ENCODE results near the gene ZSWIM6. TPM values are rescaled to one million over a fixed set of nuclear protein-coding genes. Genes with fewer than 3 reads are reported as not detected.
"Not testable (repeated sequence)": the region's sequence is repeated elsewhere in the genome, so short reads cannot be mapped to it uniquely, and the experiment has no call there.

Gene ZSWIM6
- total RNA-seq, 1 experiment from 2014 or later: 13.2 TPM

DNA sequence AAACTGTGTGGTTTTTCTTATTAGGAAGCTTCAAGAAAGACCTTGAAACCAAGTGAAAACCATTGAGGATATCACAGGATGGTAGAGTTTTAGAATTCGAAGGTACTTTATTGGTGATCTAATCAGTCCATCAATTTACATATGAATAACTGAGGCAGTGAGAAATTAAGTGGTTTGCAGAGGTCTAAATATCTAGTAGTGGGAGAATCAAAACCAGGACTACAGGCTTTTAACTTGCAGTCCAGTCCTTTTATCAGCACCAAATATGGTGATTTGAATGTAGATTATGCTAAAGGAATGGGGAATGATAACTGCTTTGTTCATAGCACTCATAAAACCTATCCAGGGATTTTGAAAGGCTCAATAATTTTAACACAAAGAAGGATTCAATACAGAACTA is 85.8 kb downstream of the ZSWIM6 start:
- Mint-ChIP-seq H3K27ac (ENCODE audit: unreplicated experiment) (no peak overlapping the region), H3K9me3 (ENCODE audit: low read depth, unreplicated experiment) (peaks cover 2% of the 10 kb centered on the region), H3K4me1 (ENCODE audit: low read depth, unreplicated experiment) (peaks cover 34% of the 10 kb centered on the region), H3K4me3 (ENCODE audit: low read depth, unreplicated experiment) (no peak overlapping the region), H3K27me3 (ENCODE audit: unreplicated experiment) (no peaks in the 10 kb centered on the region), H3K36me3 (ENCODE audit: insufficient read depth, unreplicated experiment) (peaks cover under 1% of the 10 kb centered on the region)
- DNase-seq: no peak
- CTCF ChIA-PET: no interaction called here
- intact Hi-C loops (cut with micrococcal nuclease; ENCODE audit: unreplicated experiment): no loop called here
- TF ChIP-seq, protein P1, sequence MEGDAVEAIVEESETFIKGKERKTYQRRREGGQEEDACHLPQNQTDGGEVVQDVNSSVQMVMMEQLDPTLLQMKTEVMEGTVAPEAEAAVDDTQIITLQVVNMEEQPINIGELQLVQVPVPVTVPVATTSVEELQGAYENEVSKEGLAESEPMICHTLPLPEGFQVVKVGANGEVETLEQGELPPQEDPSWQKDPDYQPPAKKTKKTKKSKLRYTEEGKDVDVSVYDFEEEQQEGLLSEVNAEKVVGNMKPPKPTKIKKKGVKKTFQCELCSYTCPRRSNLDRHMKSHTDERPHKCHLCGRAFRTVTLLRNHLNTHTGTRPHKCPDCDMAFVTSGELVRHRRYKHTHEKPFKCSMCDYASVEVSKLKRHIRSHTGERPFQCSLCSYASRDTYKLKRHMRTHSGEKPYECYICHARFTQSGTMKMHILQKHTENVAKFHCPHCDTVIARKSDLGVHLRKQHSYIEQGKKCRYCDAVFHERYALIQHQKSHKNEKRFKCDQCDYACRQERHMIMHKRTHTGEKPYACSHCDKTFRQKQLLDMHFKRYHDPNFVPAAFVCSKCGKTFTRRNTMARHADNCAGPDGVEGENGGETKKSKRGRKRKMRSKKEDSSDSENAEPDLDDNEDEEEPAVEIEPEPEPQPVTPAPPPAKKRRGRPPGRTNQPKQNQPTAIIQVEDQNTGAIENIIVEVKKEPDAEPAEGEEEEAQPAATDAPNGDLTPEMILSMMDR (IDR thresholded peaks at IDR 0.05; ENCODE audit: unreplicated experiment): no peak
- no TSS peak for BruUV-seq (replicated peaks)

DNA sequence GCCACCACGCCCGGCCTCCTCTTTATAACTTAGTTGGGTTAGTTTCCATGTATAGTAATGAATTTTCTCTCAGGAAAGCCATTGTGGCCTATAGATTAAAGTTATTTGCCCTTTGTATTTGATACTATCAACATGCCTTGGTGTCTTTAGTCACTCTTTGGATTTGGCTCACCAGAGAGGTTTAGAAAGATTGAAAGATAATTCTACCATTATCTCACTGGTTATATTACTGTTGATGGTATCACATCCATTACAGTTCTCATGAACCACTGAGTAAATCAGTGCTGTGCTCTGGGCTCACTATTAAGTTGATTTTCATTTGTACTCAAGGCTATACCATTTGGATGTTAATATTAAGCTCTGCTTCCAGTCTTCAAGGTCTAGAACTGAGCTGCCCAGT is 87.0 kb downstream of the ZSWIM6 start:
- TF ChIP-seq, protein P1 (IDR thresholded peaks at IDR 0.05; ENCODE audit: unreplicated experiment): no peak
- no TSS peak for BruUV-seq (replicated peaks)
- H3K36me3 Mint-ChIP-seq (ENCODE audit: insufficient read depth, unreplicated experiment): peaks cover 4% of the 10 kb centered on the region
- H3K27me3 Mint-ChIP-seq (ENCODE audit: unreplicated experiment): no peaks in the 10 kb centered on the region
- intact Hi-C loops (cut with micrococcal nuclease; ENCODE audit: unreplicated experiment): no loop called here
- H3K4me1 Mint-ChIP-seq (ENCODE audit: low read depth, unreplicated experiment): peaks cover 41% of the 10 kb centered on the region
- H3K4me3 Mint-ChIP-seq (ENCODE audit: low read depth, unreplicated experiment): no peak overlapping the region
- H3K9me3 Mint-ChIP-seq (ENCODE audit: low read depth, unreplicated experiment): peaks cover 2% of the 10 kb centered on the region
- H3K27ac Mint-ChIP-seq (ENCODE audit: unreplicated experiment): no peak overlapping the region
- no peak for DNase-seq
- CTCF ChIA-PET: no interaction called here

DNA sequence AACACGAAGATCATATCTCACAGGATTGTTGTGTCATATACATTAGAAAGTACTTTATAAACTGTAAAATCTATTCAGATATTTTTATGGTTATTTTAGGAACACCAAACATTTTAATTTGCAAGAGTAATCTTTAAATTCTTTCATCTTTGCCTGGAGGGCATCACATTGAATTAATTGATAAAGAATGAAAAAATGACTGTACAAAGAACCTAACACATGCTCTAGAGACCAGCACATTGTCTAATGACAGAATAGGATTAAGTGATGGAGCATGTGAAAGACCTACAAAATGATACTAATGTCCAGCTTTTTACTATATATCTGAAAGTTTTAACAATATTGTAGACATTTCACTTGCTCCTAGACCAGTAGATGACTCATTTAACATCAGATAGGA is 88.0 kb downstream of the ZSWIM6 start:
- TF ChIP-seq, protein P1 (IDR thresholded peaks at IDR 0.05; ENCODE audit: unreplicated experiment): no peak
- CTCF ChIA-PET: no interaction called here
- no peak for DNase-seq
- Mint-ChIP-seq H3K4me3 (ENCODE audit: low read depth, unreplicated experiment) (no peak overlapping the region), H3K4me1 (ENCODE audit: low read depth, unreplicated experiment) (peaks cover 34% of the 10 kb centered on the region), H3K36me3 (ENCODE audit: insufficient read depth, unreplicated experiment) (peaks cover 4% of the 10 kb centered on the region), H3K27ac (ENCODE audit: unreplicated experiment) (no peak overlapping the region), H3K9me3 (ENCODE audit: low read depth, unreplicated experiment) (peaks cover 2% of the 10 kb centered on the region), H3K27me3 (ENCODE audit: unreplicated experiment) (no peaks in the 10 kb centered on the region)
- intact Hi-C loops (cut with micrococcal nuclease; ENCODE audit: unreplicated experiment): no loop called here
- BruUV-seq (replicated peaks): no TSS peak

DNA sequence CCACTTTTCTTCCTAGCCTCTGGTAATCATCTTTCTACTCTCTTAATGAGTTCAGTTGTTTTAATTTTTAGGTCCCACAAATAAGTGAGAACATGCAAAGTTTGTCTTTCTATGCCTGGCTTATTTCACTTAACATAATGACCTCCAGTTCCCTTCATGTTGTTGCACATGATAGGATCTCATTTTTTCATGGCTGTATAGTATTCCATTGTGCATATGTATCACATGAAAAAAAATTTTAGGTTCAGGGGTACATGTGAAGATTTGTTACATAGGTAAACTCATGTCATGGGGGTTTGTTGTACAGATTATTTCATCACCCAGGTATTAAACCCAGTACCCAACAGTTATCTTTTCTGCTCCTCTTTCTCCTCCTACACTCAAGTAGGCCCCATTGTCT is 89.2 kb downstream of the ZSWIM6 start:
- CTCF ChIA-PET; intact Hi-C loops (cut with micrococcal nuclease; ENCODE audit: unreplicated experiment); H3K4me3 Mint-ChIP-seq (ENCODE audit: low read depth, unreplicated experiment); H3K9me3 Mint-ChIP-seq (ENCODE audit: low read depth, unreplicated experiment); H3K36me3 Mint-ChIP-seq (ENCODE audit: insufficient read depth, unreplicated experiment); DNase-seq; H3K27me3 Mint-ChIP-seq (ENCODE audit: unreplicated experiment); H3K27ac Mint-ChIP-seq (ENCODE audit: unreplicated experiment); BruUV-seq (replicated peaks): not testable (repeated sequence)
- H3K4me1 Mint-ChIP-seq (ENCODE audit: low read depth, unreplicated experiment): peaks cover 30% of the 10 kb centered on the region

DNA sequence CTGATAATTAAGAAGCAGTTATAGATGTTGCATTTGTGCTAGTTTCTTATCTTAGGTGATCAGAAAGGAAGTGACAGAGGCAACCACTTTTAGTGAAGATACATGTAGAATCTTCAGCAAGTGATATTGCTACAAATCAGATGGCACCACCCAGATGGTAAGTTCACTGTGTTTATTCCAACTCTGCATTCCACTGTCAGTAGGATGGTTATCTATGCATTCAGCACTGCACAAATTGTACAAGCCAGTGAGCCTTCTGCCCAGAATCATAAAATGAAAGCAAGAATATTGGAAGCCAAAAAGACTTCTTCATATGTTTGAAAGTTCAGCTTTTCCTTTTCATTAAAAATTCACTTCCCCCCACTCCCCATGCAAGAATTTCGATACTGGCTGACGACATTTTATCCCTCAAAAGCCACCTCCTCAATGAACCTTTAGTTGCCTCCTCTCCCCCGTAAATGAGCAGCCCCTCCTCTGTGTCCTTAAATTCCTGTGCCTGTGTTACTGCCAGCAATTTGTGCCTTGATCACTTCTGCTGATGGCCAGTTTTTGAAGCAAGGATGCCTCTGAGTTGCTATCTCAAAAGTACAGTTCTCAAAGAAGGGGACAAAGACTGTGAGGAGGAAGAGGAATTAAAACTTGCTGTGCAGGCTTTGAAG is 91.6 kb downstream of the ZSWIM6 start:
- intact Hi-C loops (cut with micrococcal nuclease; ENCODE audit: unreplicated experiment): no loop called here
- no peak overlapping the region for H3K27ac Mint-ChIP-seq (ENCODE audit: unreplicated experiment)
- H3K27me3 Mint-ChIP-seq (ENCODE audit: unreplicated experiment): no peaks in the 10 kb centered on the region
- no TSS peak for BruUV-seq (replicated peaks)
- CTCF ChIA-PET: no interaction called here
- no peak for DNase-seq
- TF ChIP-seq, protein P1 (IDR thresholded peaks at IDR 0.05; ENCODE audit: unreplicated experiment): no peak
- peaks cover 4% of the 10 kb centered on the region for H3K36me3 Mint-ChIP-seq (ENCODE audit: insufficient read depth, unreplicated experiment)
- peaks cover 2% of the 10 kb centered on the region for H3K9me3 Mint-ChIP-seq (ENCODE audit: low read depth, unreplicated experiment)
- H3K4me3 Mint-ChIP-seq (ENCODE audit: low read depth, unreplicated experiment): no peak overlapping the region
- H3K4me1 Mint-ChIP-seq (ENCODE audit: low read depth, unreplicated experiment): peaks cover 23% of the 10 kb centered on the region
